A549 (cell line): ENCODE measurements around the gene CHMP6.

Experiments used
- CBX8 ChIP-seq: fragments of 200-600 bp; sonication (generic); IDR thresholded peaks from 2 replicates; pipeline ENCODE4 v1.6.1; 2016
- CEBPB ChIP-seq, 2 experiments: fragments of >200 bp in 1 of 2; sonication (Bioruptor Twin) in 1 of 2; formaldehyde crosslinking in 1 of 2; IDR thresholded peaks; 2 replicates each; pipeline ENCODE4 v1.6.1; 2012 to 2016
- HMGXB4 ChIP-seq: fragments of 250-450 bp; sonication (Bioruptor Pico); IDR thresholded peaks from 2 replicates; pipeline ENCODE4 v1.5.0; 2021; ENCODE audit warnings: mild to moderate bottlenecking, moderate library complexity, borderline replicate concordance
- JUN ChIP-seq, 2 experiments: fragments of >200 bp; sonication (Bioruptor Twin); formaldehyde crosslinking; IDR thresholded peaks; 2 replicates in 1 of 2; 3 replicates in 1 of 2; pipeline ENCODE4 v1.6.1; 2016 to 2017
- KDM1A ChIP-seq: fragments of 200-600 bp; sonication (generic); IDR thresholded peaks from 2 replicates; pipeline ENCODE4 v1.6.1; 2016; ENCODE audit warnings: low read depth, mild to moderate bottlenecking
- MAX ChIP-seq: IDR thresholded peaks from 2 replicates; pipeline ENCODE4 v1.6.1; 2012
- POLR2A ChIP-seq: IDR thresholded peaks from 2 replicates; pipeline ENCODE4 v1.6.1; 2012; ENCODE audit warnings: mild to moderate bottlenecking, low read length
- REST ChIP-seq: fragments of 200-600 bp; sonication (generic); IDR thresholded peaks from 2 replicates; pipeline ENCODE4 v1.6.1; 2016; ENCODE audit warnings: antibody characterized with exemption, mild to moderate bottlenecking, moderate library complexity
- TF ChIP-seq, protein P1 (sequence below): fragments of >200 bp; sonication (Bioruptor Twin); formaldehyde crosslinking; IDR thresholded peaks from 3 replicates; pipeline ENCODE4 v1.5.1; 2016

- TF ChIP-seq, protein P1, sequence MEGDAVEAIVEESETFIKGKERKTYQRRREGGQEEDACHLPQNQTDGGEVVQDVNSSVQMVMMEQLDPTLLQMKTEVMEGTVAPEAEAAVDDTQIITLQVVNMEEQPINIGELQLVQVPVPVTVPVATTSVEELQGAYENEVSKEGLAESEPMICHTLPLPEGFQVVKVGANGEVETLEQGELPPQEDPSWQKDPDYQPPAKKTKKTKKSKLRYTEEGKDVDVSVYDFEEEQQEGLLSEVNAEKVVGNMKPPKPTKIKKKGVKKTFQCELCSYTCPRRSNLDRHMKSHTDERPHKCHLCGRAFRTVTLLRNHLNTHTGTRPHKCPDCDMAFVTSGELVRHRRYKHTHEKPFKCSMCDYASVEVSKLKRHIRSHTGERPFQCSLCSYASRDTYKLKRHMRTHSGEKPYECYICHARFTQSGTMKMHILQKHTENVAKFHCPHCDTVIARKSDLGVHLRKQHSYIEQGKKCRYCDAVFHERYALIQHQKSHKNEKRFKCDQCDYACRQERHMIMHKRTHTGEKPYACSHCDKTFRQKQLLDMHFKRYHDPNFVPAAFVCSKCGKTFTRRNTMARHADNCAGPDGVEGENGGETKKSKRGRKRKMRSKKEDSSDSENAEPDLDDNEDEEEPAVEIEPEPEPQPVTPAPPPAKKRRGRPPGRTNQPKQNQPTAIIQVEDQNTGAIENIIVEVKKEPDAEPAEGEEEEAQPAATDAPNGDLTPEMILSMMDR, result no peak
- TF ChIP-seq REST (no peak), KDM1A (no peak), JUN (IDR thresholded peaks at IDR 0.05) (no peak), HMGXB4 (CRISPR knock-in tag) (no peak), POLR2A (no peak), CBX8 (no peak), MAX (no peak), CEBPB (IDR thresholded peaks at IDR 0.05) (no peak)
These were observed 32.2 kb upstream of the CHMP6 start for GRCh38 chr17:80959330-80960036.
